Renal cortex interstitium (tissue), 15 donors: ENCODE data around the gene MSH4. TPM values are rescaled to one million over a fixed set of nuclear protein-coding genes. Genes with fewer than 3 reads are reported as not detected.
"Not testable (repeated sequence)": the region's sequence is repeated elsewhere in the genome, so short reads cannot be mapped to it uniquely, and the experiment has no call there.

Experiments used
- DNase-seq, 11 donors: peaks; one replicate each; pipeline ENCODE4 v3.0.0-alpha.2; 2013; ENCODE audit warnings: low read depth in 9 of 11, low spot score in 4 of 11; ENCODE audit errors: extremely low read depth in 1 of 11
- long read RNA-seq, 16 experiments: transcript quantifications; one replicate each; lab custom pipeline, GENCODE V29; 2026
- polyA plus RNA-seq, 3 donors: library from polyadenylated mRNA; unstranded; fragments of 120-200 nt; gene quantifications; one replicate each; pipeline ENCODE4 v1.2.1, GENCODE V29; 2013; ENCODE audit not compliant: insufficient read length in 3 of 3

Gene MSH4
- polyA plus RNA-seq, result under 1 TPM; 0.26 to 0.54 (median 0.42) TPM
- long read RNA-seq, donor 1, result 0 reads
- long read RNA-seq, donor 2, result 0 reads
- long read RNA-seq, donor 3, result 0 reads
- long read RNA-seq, donor 4, result 0 reads
- long read RNA-seq, donor 5, result 0 reads
- long read RNA-seq, donor 6, result 0 reads
- long read RNA-seq, donor 7, result 0 reads
- long read RNA-seq, donor 8, partial matches to known transcripts, result 9 of 9 reads
- long read RNA-seq, donor 8, other reads (novel, unspliced or antisense), result 0 of 9 reads
- long read RNA-seq, donor 9, result 0 reads
- long read RNA-seq, donor 10, result 0 reads
- long read RNA-seq, donor 11, result 0 reads
- long read RNA-seq, donor 12, result 0 reads
- long read RNA-seq, donor 13, result 0 reads
- long read RNA-seq, donor 14, result 0 reads
- long read RNA-seq, donor 15, result 0 reads
- long read RNA-seq, donor 16, result 0 reads

GRCh38 chr1:75796376-75797272 lies at the start of gene MSH4:
Gene MSH4 (plus strand): TSS chr1:75796882. CDS start chr1:75796986, 104 bp downstream.
- DNase-seq, result no peak

GRCh38 chr1:75757210-75757609 lies 39.5 kb upstream of the MSH4 start:
- DNase-seq, result not testable (repeated sequence)

- DNase-seq, result not testable (repeated sequence)
These were observed 38.1 kb upstream of the MSH4 start for GRCh38 chr1:75758543-75758942.

GRCh38 chr1:75764057-75764655 lies 32.5 kb upstream of the MSH4 start:
- no peak for DNase-seq

- DNase-seq, result no peak
These were observed 30.9 kb upstream of the MSH4 start for GRCh38 chr1:75765697-75766355.

GRCh38 chr1:75768016-75768415 lies 28.7 kb upstream of the MSH4 start:
- DNase-seq, result no peak

GRCh38 chr1:75770761-75771160 lies 25.9 kb upstream of the MSH4 start:
- DNase-seq, result no peak

GRCh38 chr1:75771978-75772377 lies 24.7 kb upstream of the MSH4 start:
- DNase-seq, result no peak

- DNase-seq, result not testable (repeated sequence)
These were observed 18.9 kb upstream of the MSH4 start for GRCh38 chr1:75777812-75778211.

GRCh38 chr1:75778694-75779093 lies 18.0 kb upstream of the MSH4 start:
- not testable (repeated sequence) for DNase-seq

GRCh38 chr1:75780183-75780582 lies 16.5 kb upstream of the MSH4 start:
- not testable (repeated sequence) for DNase-seq

- DNase-seq, result not testable (repeated sequence)
These were observed 12.8 kb upstream of the MSH4 start for GRCh38 chr1:75783920-75784319.

GRCh38 chr1:75785320-75785982 lies 11.2 kb upstream of the MSH4 start:
- no peak for DNase-seq

- peak; percentile 93 to 97 (median 95) for DNase-seq
These were observed 10.5 kb upstream of the MSH4 start, which contains the start of gene RABGGTB for GRCh38 chr1:75785983-75786853. Gene RABGGTB (plus strand): TSS chr1:75786256. CDS start chr1:75786272, 16 bp downstream.

GRCh38 chr1:75786901-75787493 lies 9.7 kb upstream of the MSH4 start:
- no peak for DNase-seq

GRCh38 chr1:75787524-75787923 lies 9.2 kb upstream of the MSH4 start:
- DNase-seq, result no peak

GRCh38 chr1:75789988-75790387 lies 6.7 kb upstream of the MSH4 start:
- no peak for DNase-seq
